Measurements from ENCODE around the gene EEFSEC.

GRCh38 chr3:128329491-128330213 lies 176.4 kb downstream of the EEFSEC start:
- TF ChIP-seq, protein P1, sequence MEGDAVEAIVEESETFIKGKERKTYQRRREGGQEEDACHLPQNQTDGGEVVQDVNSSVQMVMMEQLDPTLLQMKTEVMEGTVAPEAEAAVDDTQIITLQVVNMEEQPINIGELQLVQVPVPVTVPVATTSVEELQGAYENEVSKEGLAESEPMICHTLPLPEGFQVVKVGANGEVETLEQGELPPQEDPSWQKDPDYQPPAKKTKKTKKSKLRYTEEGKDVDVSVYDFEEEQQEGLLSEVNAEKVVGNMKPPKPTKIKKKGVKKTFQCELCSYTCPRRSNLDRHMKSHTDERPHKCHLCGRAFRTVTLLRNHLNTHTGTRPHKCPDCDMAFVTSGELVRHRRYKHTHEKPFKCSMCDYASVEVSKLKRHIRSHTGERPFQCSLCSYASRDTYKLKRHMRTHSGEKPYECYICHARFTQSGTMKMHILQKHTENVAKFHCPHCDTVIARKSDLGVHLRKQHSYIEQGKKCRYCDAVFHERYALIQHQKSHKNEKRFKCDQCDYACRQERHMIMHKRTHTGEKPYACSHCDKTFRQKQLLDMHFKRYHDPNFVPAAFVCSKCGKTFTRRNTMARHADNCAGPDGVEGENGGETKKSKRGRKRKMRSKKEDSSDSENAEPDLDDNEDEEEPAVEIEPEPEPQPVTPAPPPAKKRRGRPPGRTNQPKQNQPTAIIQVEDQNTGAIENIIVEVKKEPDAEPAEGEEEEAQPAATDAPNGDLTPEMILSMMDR (IDR thresholded peaks at IDR 0.05), result no peak
- TF ChIP-seq ZFX (IDR thresholded peaks at IDR 0.05; ENCODE audit: borderline replicate concordance), result no peak
